Measurements from ENCODE around the gene ACOX2.

Gene ACOX2

DNA sequence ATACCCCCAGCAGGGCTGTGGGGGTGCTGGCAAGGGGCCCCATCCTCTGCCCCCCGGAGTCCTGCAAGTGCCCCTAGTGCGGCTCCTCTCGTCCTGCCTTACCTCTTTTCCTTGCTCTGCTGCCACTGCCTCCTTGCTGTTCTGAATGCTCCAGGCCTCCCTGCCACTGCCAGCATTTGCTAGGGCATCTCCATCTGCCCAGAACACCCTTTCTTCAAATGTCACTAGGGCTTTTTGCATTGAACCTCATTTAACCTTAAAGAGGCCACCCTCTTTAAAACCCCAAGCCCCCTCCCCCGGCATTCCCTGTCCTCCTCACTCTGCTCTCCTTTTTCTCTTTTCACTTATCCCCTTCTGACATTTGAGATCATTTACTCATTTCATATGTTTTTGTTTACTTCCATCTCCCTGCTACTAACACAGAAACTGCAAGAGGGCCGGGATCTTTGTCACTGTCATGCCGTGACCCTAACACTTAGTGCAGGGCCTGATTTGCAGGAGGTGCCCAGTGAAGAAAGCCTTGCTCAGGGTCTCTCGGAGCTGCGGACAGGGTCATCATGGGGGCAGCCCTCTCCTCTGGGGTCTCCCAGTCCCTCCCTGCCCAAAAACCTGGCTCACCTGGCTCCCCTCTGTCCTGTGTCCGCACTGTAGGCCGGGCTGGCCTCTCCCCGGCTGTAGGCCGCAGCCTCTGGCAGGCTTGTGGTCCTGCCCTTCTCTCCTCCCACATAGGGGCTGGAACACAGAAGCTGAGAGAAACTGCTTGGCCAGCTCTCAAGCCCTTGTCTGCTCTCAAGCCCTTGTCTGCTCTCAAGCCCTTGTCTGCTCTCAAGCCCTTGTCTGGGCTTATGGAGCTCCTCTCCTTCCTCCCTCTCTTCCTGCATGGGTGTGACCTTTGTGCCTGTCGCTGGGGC is at the start of gene ACOX2:
Gene ACOX2 (minus strand): TSS at position 690 of the 911 bp plus-strand sequence. CDS start 2,084 bp downstream, outside the sequence.
- no peak for DNase-seq

GRCh38 chr3:58585994-58586393 is 49.0 kb upstream of the ACOX2 start:
- DNase-seq = no peak

DNA sequence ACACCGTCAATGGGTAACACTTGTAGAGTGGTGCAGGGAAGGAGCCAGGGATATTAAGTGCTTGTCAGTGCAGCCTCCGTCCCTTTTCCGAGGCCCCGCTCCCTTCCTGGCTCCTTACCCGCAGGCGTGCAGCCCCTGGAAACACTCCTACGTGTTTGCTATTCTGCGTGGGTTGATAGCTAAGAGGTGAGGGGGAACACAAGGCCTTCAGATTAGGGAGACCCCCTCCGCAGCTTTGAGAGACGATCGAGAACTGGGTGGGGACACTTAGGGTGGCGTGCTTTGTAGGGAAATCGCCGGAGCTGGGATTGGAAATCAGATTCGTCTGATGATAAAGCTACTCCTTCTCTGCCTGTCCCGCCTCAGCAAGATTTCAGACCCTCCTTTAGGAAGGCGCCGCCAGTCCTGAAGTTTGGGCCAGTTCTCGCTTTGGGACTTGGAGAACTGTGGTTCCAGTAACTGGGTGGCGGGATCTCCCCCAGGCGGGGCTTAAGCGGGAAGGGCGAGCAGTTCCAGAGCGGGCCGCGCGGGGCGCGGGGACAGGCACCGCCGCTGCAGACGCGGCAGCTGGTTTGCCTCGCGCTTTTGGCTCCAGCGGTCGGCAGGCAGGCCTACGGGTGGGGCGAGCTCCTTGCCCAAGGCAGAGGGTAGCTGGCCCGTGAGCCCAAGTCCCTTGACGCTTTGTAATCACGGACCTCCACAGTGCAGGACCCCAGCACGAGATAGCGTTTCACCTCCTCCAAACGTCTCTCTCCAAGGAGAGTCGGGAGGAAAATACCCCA is 48.2 kb upstream of the ACOX2 start:
- peak in 3 of 4 experiments; percentile 9 to 43 (median 9) for DNase-seq

- no peak for DNase-seq
These were observed 47.7 kb upstream of the ACOX2 start for GRCh38 chr3:58584690-58585004.

GRCh38 chr3:58581328-58582091 is 44.5 kb upstream of the ACOX2 start:
- no peak for DNase-seq

DNA sequence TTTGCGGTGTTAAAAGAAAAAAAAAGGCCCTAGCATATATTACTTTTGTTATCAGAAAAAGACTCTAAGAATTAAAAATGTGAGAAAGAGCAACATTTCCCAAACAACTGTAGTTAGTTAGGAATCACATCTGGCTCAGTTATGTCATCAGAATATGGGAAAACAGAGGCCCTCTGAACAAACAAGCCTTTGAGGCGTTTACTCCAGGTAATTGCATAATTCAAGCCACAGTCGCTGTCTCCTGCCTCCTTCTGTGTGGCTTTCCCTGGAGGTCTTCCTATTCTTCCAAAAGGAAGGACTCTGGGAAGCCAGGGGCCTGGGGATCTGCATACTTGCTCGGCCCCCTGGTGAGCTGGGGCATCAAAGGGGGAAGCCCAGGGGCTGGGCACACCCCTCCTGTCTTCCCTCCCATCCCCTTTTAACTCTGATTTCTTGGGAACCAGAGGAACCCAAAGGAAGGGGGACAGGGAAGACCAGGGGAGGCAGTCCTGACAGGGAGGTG is 43.9 kb upstream of the ACOX2 start:
- DNase-seq = no peak

DNA sequence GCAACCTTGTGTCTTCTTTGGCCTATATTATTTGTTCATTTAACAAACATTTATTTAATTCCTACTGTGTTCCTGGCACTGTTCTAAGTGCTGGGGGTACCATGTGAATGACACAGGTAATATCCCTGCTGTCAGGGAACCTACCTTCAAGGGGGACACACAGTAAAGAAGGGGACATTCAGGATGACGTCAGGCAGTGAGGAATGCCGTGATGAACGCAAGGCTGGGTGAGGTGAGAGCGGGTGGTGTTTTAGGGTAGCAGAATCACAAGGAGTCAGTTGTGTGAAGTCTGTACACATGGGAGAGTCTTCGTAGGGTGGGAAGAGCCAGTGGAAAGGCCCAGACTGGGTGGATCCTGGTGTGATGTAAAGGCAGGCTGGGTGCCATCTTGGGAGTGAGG is 41.9 kb upstream of the ACOX2 start:
- no peak for DNase-seq

DNA sequence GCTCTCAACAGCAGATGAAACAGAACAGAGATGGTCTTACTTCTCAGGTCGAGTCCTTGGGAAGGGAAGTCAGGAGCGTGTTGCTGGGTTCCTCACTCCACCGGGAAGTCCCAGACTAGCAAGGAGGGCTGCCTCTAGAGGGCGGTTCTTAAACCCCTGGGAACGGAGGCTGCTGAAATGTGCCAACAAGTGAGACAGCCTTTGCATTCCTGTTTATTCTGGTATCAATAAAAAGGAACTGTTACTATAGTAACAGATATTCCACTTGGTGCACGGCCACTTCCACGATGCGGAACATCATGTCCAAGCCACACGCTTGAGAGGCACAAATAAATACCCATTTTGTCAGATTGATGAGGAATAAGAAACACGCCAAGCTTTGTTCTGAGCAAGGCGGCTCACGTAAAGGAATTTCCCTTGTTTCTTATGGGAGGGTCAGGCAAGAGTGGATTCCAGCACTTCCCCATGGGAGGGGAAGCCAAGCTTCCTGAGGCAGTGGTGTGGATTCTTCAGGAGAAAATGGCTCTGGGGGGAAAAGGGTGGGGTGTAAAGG is 40.4 kb upstream of the ACOX2 start, which contains the start of gene FAM107A:
Gene FAM107A (minus strand): TSS at position 123 of the 553 bp plus-strand sequence. CDS start 7,531 bp downstream, outside the sequence.
- no peak for DNase-seq

DNA sequence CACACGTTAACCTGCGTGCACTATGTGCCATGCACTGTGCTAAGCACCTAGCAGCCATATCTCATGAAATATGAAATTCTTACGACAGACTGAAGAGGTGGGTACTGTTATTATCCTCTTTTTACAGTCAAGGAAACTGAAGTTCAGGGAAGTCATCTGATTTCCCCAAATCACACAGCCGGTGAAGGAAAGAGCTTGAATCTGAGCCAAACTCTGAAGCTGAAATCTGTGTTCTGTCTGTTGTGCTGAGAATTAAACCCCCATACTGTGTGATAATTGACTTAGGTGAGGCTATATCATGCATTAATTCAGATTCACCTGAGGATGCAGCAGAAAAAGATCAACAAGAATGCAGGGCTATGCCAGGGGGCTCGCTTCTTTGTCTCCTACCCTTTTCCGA is 39.7 kb upstream of the ACOX2 start:
- DNase-seq = no peak

- no peak for DNase-seq
These were observed 39.1 kb upstream of the ACOX2 start for GRCh38 chr3:58575971-58576652.

- no peak for DNase-seq
These were observed 37.7 kb upstream of the ACOX2 start for GRCh38 chr3:58574682-58575081.

DNA sequence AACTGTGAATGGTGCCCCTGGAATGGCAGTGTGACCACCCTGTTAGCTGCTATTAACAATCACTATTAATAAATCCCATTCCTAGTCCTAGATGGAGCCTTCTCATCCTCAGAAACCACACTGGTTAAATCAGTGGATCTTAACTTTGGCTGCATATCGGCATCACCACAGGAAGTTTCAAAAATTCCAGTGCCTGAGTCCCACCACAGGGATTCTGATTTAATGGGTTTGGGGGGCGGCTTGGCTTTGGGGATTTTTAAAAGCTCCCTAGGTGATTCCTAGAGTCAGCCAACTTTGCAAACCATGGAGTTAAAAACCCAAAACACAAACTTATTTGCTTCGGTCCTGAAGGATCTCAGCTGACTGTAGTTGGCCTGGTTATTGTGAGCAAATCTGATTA is 37.1 kb upstream of the ACOX2 start:
- DNase-seq = no peak

DNA sequence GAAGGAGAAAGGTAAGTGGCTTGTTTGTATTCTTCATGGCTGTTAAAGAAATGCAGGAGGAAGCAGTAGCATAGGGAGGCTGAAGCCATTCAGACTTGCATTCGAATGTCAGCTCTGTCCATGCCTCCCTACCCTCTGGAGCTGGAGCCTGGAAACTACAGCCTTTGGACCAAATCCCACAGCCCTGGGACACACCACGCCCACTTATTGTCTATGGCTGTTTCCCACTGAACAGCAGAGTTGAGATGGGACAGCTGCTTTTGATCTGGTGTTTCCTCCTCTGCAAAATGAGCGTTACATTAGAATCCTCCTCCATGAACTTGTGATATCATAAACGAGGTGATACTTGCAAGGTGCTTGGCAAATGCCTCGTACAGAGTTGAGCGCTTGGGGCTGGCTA is 36.6 kb upstream of the ACOX2 start:
- DNase-seq = no peak

GRCh38 chr3:58572634-58573230 is 35.7 kb upstream of the ACOX2 start:
- DNase-seq = no peak

GRCh38 chr3:58572013-58572633 is 35.1 kb upstream of the ACOX2 start:
- DNase-seq = no peak

DNA sequence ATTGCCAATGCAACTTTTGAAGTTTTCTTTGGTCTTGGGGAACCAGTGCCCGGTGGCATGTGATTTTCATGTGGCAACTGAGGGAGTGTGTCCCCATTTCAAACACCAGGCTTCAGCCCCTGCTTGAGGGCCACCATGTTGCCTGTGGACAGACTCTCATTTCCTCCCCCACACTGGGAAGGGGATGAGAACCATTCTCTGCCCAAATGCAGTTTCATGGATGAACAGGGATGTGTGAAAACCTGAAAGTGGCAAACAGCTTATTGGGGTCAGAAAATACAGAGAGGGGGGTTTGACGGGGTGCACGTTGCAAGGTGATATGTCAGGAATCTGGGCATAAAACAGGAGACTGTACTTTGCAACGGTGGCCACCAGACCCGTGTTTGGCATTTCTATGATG is 33.9 kb upstream of the ACOX2 start:
- no peak for DNase-seq

GRCh38 chr3:58569287-58570001 is 32.5 kb upstream of the ACOX2 start:
- DNase-seq = no peak

- DNase-seq = peak; percentile 55 to 75 (median 65)
These were observed 31.7 kb upstream of the ACOX2 start for GRCh38 chr3:58568572-58569286.

DNA sequence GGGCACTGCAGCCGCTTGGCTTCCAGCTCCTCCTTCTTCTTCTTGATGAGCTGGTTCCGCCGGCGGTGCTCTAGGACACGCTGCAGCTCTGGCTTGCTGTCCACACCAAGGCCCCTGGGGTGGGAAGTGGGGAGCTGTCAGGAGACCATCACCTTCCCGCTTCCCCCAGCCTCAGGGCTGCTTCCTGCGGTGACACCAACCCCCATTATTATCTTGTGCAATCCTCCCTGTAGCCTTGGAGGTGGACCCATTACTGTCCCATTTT is 30.2 kb upstream of the ACOX2 start:
- DNase-seq = no peak
